GM18870 (cell line): Measurements from ENCODE around the gene SPACA9.

Experiments
- ATAC-seq: cut with Tn5 transposase; IDR thresholded peaks from one replicate; pipeline ENCODE4 v1.9.1; 2021; ENCODE audit warnings: moderate library complexity; ENCODE audit not compliant: unreplicated experiment

SPACA9 gene

DNA sequence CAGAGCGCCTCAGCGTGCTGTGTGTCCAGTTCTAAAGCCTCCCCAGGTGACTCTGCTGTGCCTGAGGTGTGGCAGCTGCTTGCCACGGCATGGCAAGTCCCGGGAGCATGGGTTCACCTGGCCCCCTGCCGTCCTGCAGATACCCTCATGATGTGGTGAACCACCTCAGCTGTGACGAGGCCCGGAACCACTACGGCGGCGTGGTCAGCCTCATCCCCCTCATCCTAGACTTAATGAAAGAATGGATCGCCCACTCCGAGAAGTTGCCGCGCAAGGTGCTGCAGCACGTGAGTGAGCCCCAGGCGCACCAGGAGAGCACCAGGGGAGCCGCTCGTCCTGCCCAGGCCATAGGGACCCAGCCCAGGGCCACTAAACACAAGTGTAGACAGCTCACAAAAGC lies 9.5 kb downstream of the SPACA9 start:
- ATAC-seq: no peak

DNA sequence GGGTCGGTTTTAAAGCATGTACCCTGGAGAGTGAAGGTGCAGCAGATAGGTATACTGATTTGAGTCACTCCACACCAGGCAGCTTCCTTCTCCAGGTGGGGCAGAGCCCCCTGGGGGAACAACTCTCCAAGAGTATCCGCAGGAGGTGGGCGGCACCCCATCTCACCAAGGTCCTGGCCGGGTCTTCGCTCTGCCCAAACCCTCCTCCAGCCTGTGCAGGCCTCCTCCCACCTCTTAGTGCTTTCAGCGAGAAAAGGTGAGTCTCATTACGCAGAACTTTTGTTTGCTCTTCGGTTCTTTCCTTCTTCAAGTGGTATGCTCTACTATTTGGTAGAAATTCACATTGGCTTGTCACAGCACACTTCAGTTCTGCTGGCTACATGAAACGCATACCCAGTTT lies 13.7 kb downstream of the SPACA9 start:
- no peak for ATAC-seq

DNA sequence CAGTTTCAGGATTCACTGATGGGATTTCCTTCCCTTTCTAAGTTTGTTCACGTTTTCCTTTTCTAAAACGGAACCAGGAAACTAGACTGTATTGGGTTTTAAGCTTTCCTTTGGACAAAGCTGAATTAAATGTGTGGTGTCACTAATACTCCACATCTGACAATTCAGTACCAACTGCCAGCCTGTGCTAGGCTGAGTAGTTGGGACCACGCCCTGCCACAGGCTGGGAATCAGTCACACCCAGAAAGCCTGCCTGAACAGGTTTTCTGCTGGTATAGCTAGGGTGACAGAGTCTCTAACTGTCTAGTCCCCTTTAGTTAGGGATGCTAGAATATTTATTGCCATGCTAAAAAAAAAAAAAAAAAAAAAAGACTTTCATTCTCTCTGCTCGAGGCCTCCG lies 15.6 kb downstream of the SPACA9 start:
- no peak for ATAC-seq

DNA sequence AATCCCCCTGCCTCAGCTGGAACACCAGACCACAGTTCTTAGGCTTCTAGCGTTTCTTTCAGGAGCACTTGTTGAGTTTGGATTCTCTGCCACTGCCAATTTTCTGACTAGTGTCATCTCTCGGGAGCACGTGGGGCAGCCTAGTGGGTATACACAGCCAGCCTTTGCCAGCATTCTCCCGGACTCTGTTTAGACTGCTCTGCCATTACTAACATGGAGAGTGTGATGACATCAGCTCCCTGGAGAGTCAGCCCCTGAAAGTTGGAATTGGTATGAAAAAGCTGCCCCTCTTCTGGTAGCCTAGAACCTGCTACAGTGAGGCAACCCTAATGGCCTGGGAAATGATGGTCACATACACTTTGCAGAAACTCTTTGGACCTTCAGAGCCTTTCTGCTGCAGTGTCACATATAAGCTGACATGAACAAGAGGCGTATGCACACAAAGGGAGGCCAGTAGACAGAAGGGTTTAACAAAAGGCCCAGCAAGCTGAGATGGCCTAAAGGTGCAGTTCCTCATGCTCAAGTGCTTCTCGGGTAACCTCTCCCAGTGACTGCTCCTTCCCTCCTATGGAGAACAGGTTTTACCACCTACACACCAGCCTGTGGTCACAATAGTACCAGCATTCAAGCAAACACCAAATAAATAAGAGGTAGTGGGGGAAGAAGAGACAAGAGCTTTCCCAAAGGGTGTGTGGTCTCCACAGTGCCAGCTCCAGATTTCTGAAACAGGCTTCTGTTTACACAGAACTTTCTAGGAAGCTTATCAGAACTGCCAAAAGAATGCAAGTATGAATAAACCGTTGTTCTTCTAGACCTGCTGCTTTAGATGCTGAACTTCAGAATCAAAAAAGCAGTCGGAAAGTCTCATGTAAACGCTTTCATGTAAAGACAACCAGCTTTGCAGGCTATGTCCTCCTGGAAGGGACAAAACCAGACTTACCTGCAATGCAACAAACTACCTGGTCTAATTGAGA lies 16.5 kb downstream of the SPACA9 start:
- ATAC-seq: no peak

DNA sequence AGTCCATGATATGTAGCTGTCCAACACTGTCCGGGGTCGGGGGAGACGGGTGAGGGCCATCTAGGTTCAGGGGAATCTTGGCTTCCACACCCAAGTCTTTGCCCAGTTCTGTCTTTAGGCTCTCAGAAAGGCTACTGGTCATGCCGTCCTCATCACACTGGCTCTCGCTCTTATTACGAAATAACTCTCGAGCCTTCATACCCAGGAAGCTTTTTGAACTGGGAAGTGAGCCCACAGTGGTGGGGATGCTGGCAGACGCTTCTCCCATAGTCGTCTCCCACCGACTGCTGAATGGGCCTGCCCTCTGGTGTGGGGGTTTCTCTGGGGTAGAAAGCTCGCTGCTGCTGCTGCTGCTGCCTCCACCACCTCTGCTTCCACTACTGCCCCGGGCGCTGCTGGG lies 17.6 kb downstream of the SPACA9 start:
- no peak for ATAC-seq

DNA sequence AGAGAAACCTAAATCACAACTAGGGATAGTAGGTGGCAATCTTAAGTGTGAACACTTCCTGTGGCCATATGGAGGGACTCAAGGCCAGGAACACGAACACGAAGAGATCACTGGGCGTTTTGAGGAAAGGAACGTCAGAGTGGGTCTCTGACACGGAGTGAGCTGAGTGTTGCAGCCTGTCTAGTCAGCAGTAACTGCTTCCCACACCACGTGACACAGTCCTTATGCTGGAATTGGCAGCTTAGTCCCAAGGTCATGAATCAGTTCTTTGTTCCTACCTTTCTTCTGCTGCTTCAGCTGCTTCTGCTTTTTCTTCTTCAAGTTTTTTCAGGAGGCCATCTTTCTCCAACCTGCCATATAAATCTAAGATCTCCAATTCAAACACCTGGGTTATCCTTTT lies 18.2 kb downstream of the SPACA9 start:
- no peak for ATAC-seq

DNA sequence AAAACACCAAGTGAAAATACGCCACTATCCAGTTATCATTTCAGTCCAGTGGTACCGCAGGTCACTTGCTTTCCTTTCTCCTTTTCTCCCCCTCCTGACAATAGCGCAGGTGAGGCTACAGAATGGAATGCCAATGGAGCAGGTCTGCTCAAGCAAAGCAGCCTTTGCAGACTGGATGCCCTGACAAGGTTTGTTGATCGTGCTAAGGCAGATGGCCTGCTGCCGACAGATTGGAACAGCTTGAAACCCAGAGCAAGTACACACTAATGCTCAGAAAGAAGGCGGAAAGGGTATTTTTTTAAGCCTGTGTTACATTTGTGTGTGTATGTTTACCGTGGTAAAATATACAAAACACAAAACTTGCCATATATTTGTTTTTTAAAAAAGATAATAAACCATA lies 19.4 kb downstream of the SPACA9 start:
- ATAC-seq: no peak

DNA sequence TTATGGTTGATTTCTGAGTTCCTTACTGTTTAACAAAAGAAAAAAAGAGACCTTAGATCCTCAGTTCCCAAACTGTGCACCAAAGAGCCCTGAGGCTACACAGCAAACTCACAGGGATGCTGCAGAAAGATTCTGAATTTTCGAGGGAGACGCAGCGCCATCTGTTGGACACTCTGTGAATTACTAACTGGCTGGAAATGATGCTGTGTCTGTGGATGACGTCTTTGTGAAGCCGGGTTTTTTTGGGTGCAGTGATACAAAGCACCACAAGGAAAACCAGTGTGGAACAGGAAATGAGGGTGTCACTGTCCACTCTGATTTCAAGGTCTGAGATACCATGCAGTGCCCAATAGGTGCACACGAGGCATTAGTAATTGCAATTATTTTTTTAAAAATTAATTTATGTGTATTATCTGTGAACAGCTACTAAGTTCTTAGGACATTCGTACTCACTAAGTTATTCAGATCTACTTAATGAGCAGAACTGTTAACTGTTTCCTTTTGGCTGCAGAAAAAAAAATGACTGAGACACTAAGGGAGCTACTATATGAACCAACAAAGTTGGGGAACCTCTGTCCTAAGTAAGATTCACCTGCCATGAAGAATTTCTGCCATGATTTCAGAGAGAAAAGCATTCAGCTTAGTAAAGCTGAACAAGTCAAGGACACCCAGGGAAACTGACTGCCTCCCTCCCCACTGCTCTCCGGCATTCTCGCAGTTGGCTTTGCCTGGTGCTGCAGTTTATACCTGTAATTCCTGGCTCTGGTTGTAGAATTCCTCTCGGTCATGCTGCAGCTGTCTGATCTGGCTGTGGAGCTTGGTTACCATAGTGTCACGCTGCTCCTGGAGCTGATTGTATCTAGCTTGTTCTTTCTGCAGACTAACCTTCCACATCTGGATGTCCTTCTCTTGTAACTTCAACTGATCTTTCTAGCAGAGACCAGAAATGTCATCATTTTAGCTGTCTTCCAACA lies 23.4 kb downstream of the SPACA9 start:
- no peak for ATAC-seq

DNA sequence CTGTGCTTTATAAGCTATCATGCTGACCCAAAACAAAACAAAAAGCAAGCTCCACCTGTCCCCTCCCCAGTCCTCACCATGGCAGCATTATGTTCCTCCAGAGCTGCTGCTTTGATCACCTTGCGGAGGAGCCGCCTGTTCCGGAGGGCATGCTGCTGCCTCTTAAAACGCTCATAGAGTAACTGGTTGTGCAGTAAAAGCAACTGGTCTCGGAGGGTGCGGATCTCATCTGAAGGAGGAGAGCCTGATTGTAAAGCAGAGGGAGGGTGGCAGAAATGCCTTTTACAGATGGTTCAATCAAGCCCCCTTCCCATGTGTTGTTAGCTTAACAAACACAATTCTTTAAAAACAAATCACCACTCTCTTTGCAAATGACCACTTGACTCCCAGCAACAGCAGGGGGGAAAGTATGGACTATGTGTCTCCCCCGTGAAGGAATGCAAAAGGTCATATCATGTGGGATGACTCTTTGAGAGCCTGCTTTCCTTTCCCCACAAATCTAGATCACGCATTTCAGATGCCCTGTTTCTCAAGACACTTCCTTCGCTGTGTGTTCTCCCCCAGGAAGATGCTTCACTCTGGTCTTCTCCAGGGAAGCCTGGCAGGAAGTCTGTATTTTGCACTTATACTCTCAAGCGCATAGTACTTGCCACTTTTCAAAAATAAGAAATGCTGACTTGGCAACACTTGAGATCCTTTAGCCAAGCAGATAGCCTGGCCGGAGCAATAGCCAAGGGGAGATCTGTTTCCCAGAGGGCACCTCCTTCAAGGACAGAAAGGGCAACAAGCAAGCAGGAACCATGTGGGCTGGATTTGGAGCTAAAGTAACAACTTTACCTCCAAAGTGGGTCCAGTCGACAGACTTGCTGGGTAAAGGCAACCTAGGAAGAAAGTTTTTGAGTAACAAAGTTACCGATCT lies 25.1 kb downstream of the SPACA9 start:
- no peak for ATAC-seq

DNA sequence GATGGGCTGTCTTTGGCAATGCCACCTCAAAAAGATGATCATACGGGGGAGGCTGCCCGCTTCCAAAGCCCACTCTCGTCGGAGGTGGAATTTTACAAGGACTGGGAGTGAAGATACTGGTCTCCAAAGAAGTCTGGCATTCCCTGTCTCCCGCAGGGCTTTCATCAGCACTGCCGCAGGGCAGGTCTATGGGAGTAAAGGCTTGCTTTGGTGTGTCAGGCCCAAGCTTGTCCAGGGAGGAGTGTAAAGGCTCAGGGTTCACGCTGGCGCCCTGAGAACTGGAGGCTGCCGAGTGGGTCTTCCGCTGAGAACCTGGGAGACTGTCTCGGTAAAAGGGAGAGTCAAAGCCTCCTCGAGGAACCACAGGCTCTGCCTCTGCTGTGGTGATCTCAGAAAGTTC lies 27.0 kb downstream of the SPACA9 start:
- no peak for ATAC-seq

DNA sequence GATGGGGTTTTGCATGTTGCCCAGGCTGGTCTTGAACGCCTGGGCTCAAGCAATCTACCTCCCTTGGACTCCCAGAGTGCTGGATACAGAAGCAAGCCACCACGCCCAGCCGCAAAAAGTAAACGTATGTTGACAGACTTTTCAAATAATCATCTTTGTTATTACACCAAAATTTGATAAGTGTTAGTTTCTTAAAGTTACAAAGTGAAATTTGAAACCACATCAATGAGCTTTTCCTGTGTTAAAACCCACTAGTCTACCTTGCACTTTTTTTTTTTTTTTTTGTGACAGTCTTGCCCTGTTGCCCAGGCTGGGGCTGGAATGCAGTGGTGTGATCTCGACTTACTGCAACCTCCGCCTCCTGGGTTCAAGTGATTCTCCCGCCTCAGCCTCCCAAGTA lies 29.9 kb downstream of the SPACA9 start:
- ATAC-seq: no peak

DNA sequence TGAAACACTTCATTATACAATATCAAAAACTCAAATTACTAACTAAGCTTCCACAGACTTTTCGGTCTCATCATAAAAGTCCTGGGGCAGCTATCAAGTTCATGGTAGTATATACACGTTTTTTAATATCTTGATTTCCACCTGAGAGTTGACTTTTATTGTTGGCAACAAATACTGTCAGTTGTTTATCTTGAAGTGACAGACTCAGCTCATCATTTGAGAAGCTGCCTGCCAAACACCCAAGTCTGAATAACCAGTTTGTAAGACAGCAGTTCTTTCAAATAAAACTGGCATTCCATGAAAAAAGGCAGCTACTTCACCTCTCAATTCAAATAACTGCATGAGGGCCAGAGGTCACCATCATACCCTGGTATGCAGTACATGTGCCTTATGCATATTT lies 30.6 kb downstream of the SPACA9 start:
- no peak for ATAC-seq

DNA sequence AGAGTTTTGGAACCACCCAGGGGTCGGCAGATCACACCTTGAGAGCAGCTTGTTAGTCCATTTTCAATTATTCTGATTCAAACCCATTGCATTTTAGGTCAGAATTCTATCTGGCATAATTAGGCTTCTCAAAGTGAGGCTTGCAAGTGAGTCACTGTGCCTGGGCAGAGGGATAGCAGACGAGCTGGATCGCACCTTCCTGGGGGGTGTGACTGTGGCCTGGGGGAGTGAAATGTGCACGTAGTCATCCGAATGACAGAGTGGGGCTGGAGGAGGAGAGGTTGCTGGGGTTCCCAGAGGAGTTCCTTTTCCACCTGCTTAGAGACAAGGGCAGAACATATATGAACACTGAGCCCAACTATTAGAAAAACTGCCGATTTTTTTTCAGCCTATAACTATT lies 31.7 kb downstream of the SPACA9 start:
- ATAC-seq: no peak

DNA sequence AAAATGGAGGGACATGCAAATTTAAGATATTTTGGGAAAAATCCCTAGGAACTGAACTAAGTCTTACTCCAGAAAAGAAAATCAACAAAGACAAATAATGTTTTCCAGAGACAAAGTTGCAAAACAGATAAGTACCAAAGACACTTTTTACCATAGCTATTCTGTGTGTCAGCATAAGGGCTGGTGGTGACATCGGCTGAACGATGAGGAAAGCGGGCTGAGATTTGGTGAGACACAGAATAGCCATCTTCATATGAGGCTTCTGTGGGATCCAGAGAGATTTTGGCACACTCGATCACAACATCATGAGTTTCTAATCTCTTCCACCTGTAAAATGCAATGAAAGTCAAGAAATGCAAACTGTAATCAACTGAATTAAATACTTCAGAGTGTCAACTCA lies 33.4 kb downstream of the SPACA9 start:
- no peak for ATAC-seq

DNA sequence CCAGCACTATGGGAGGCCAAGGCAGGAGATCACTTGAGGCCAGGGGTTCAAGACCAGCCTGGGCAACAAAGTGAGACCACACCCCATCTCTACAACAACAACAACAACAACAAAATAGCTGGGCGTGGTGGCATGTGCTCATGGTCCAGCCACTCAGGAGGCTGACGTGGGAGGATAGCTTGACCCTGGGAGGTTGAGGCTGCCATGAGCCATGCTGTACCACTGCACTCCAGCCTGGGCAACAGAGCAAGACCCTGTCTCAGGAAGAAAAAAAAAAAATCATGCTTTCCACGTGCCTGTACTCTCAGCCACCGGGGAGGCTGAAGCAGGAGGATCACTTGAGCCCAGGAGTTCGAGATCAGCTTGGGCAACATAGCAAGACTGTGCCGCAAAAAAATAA lies 36.2 kb downstream of the SPACA9 start:
- ATAC-seq: no peak

DNA sequence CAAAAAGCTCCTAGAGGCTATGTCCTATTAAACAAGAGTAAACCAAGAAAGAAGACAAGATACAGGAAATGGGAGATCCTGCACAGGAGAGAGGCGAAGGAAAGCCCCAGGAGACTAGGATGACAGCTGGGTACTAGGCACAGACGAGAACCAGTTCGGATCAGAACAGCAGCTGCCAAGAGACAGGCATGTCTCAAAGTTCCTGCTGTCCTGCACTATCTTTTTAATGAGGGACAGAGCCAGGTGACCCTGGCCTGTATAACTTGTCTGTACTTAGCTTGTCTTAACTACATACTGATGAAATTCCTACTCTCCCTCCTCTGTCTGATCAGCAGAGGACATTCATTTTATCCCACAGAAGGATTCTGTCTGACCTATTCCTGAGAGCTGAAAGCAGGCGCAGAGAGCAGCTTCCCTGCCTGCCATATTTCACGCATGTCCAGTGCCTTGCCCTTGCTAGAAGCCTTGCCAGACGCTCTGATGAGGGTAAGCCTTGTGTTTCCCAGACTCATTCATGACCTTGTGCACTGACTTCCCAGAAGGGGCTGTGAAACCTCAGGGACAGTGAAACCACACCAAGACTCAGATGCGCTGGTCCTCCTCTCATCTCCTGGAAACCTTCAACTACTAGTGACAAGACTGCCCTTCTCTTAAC lies 41.0 kb downstream of the SPACA9 start:
- no peak for ATAC-seq

DNA sequence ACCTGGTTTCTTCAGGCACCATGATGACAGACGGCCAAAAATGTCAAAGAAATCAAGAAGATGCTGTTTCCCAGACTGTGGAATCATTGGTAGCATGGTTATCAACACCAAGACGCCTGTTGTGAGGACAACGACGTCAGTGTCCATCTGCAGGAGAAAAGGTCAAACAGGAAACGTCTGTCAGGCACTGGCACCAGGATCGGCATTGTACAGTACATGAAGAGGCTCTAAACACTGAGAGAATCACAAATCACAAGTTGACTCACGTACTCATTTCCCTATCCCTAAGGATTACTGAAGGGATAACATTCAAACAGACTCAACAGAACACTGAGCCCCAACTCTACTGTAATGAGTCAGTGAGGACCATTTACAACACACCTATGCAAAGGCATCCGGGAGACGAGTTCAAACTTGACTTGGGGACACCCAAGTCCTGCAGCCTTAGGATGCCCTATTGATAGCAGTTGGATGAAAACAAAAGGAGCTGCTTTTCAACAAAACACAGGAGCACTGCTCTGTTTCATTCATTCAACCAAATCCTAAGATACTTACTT lies 44.7 kb downstream of the SPACA9 start:
- ATAC-seq: no peak

DNA sequence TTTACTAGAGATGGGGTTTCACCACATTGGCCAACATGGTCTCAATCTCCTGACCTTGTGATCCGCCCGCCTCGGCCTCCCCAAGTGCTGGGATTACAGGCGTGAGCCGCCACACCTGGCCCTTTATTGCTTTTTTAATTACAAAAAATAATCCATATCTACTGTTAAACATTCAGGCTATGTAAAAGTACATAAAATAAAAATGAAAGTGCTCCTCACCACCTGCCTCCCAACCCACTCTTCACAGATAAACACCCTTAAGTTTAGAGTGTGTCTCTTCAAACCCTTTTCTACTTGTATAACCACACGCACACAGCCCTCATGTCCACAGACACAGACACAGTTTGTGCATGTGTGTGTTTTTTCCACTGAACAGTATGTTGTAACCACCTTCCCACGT lies 49.0 kb downstream of the SPACA9 start:
- ATAC-seq: no peak

DNA sequence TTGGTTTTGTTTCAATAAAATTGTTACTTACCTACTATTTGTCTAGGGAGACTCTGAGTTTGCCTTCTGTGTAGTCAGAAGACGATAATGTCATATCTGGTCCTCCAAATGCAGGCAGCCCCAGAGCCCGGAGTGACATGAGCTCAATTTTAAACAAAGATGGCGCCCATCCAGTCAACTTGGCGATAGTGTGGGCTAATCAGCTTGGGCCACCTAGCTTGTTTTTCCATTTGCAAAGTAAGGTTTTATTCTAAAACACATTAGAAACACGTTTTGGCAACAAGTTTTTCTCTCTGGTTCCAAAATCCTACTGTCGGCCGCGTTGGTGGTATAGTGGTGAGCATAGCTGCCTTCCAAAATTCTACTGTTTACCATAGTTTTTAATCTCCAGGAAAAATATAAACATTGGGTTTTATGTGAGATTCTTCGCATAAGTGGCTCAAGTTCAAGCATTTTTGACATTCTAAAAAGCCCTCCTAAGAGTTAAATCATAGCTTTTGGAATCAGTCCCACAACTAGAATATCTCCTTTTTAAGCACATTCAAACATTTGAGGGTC lies 52.6 kb downstream of the SPACA9 start:
- no peak for ATAC-seq

DNA sequence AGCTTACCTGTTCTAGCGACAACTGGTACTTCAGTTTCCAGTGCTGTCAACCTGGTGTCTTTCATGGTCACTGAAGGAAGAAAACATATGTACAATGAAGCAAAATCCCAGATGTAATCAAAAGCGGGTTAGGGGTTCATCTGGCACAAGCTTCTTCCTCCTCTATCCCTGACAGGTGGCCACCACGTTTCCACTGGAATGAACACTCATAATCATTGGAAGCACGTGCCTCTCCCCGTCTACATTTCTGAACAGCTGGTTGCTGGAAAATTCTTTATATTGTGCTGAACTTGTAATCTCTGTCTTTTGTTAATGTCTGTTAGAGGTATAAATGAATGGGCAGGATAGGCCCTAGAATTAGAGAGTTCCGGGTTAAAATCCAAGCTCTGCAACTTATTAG lies 56.3 kb downstream of the SPACA9 start:
- ATAC-seq: no peak
